EL (cell line): Measurements from ENCODE around the gene RGPD4.

ENCODE experiments used
- DNase-seq: peaks from one replicate; pipeline ENCODE4 v3.0.0-alpha.2; 2016

Gene RGPD4

GRCh38 chr2:107931412-107931811 is 104.7 kb downstream of the RGPD4 start:
- DNase-seq = no peak

- peak; percentile 32 for DNase-seq
These were observed 105.8 kb downstream of the RGPD4 start for GRCh38 chr2:107932488-107932887.

GRCh38 chr2:107932979-107933378 is 106.3 kb downstream of the RGPD4 start:
- no peak for DNase-seq

- DNase-seq = peak; percentile 10
These were observed 110.0 kb downstream of the RGPD4 start for GRCh38 chr2:107936433-107937359.
